Heart left ventricle (tissue), 16 donors: ENCODE data around the gene ZGPAT. TPM values are rescaled to one million over a fixed set of nuclear protein-coding genes. Genes with fewer than 3 reads are reported as not detected.

ENCODE experiments used
- ATAC-seq, 4 donors: fragments of 200-7000 bp; cut with Tn5 transposase; one replicate each; pipeline ENCODE4 v1.9.1; 2020 to 2022; ENCODE audit warnings: moderate library complexity in 4 of 4, mild to moderate bottlenecking in 3 of 4, moderate number of reproducible peaks in 1 of 4
- DNase-seq, 5 donors: peaks; one replicate each; pipeline ENCODE4 v3.0.0-alpha.2; 2020
- H3K27ac ChIP-seq, 12 donors: fragments of 200-600 bp; sonication (generic) in 4 of 12; one replicate each; pipeline versions ENCODE4 v1.5.0 to v1.8.0; 2016 to 2022; ENCODE audit warnings: mild to moderate bottlenecking in 2 of 12
- H3K27me3 ChIP-seq, 9 donors: fragments of 200-600 bp; sonication (generic) in 2 of 9; one replicate each; pipeline versions ENCODE4 v1.5.1 to v1.8.0; 2016 to 2022; ENCODE audit warnings: mild to moderate bottlenecking in 3 of 9
- H3K36me3 ChIP-seq, 9 donors: fragments of 200-600 bp; sonication (generic) in 2 of 9; one replicate each; pipeline versions ENCODE4 v1.5.0 to v1.8.0; 2018 to 2022; ENCODE audit warnings: mild to moderate bottlenecking in 2 of 9
- H3K4me1 ChIP-seq, 12 donors: fragments of 200-600 bp; sonication (generic) in 4 of 12; one replicate each; pipeline versions ENCODE4 v1.5.0 to v1.8.0; 2016 to 2022; ENCODE audit warnings: mild to moderate bottlenecking in 3 of 12
- H3K4me3 ChIP-seq, 12 donors: fragments of 200-600 bp; sonication (generic) in 4 of 12; one replicate each; pipeline versions ENCODE4 v1.5.0 to v1.8.0; 2017 to 2022; ENCODE audit warnings: mild to moderate bottlenecking in 9 of 12, moderate library complexity in 4 of 12
- H3K9me3 ChIP-seq, 12 donors: fragments of 200-600 bp; sonication (generic) in 4 of 12; one replicate each; pipeline versions ENCODE4 v1.5.0 to v1.8.0; 2016 to 2022; ENCODE audit warnings: mild to moderate bottlenecking in 1 of 12
- POLR2A ChIP-seq, 2 donors: fragments of 450-650 bp; IDR thresholded peaks; one replicate each; pipeline ENCODE4 v1.6.1; 2017; ENCODE audit warnings: antibody characterized with exemption in 2 of 2, mild to moderate bottlenecking in 2 of 2, moderate library complexity in 2 of 2
- WGBS, 4 donors: extraction: QIAGEN DNeasy Blood & Tissue Kit in 2 of 4; methylation state at CpG; one replicate each; pipeline versions ENCODE4 v1.1.5 to v1.1.7; 2013 to 2018; 5-methylcytosine and 5-hydroxymethylcytosine counted together
- intact Hi-C, 10 donors: fragments of 100-400 bp; cut with DNase I; formaldehyde crosslinking; loops; one replicate each; pipeline versions ENCODE4 v1.11.1 to v1.14.2; 2022
- polyA plus RNA-seq, 2 donors: library from polyadenylated mRNA; stranded (reverse); fragments of 200-250 nt; gene quantifications; one replicate each; pipeline ENCODE4 v1.2.3, GENCODE V29; 2013
- total RNA-seq, 9 donors: library from RNA; depleted of rRNA in 2 of 9; stranded (reverse); fragments of >200 nt in 2 of 9; fragmentation: NEBNext Ultra II Directional in 3 of 9; extraction: Animal tissue kit (Norgen Biotek cat#: 25700) in 3 of 9; gene quantifications; one replicate each; pipeline versions ENCODE4 v1.1.0 to v1.2.4, GENCODE V29; 2016 to 2023
- TF ChIP-seq, protein P1 (sequence below), 12 donors: fragments of 200-600 bp; sonication (generic) in 4 of 12; IDR thresholded peaks; one replicate each; pipeline versions ENCODE4 v1.5.0 to v1.8.0; 2018 to 2022; ENCODE audit warnings: antibody characterized with exemption in 12 of 12, mild to moderate bottlenecking in 5 of 12
- donor health status: ischemic (EF 13 %, LVEDD 7.1; RV severe dilation, severe dysfunction).
- donor health status: healthy with polysubstance abuse.
- donor health status: DM: no; HTN: yes; CAD: no.
- donor health status: DM: no; HTN: no; CAD: no.
- donor health status: ischemic (EF 25% LVEDD 6.9; RV normal size, moderate dysfunction).
- donor health status: ischemic (EF 25% LVEDD 5.7; RV mildly dilated, moderate dysfunction).
- donor health status: healthy.
- donor health status: DM: yes; HTN: yes; CAD: no.
- donor health status: ischemic (EF 35%, LVEDD 5.7; RV mildly dilated, moderate dysfunction).
- donor health status: nonischemic (EF 11% LVEDD 7.7; RV severe dilation, severe dysfunction).
- donor health status: DM: yes; HTN: yes; CAD: no.
- donor health status: PGD.
- donor health status: ischemic (EF 29% LVEDD 5.4; RV normal size, mild dysfunction).
- donor health status: nonischemic (EF 23%, LVEDD 6.1; RV moderate dilation, normal function).

Gene ZGPAT
- total and polyA plus RNA-seq, 11 donors, result 12.9 to 34.4 (median 20.0) TPM

- Histone ChIP-seq H3K9me3 (no peaks in the 10 kb centered on the region), H3K27ac (peak overlapping the region in 2 of 12 donors; percentile 9 to 49), H3K27me3 (no peaks in the 10 kb centered on the region), H3K4me1 (peaks cover 0 to 37% (median 15%) of the 10 kb centered on the region in 12 donors), H3K4me3 (no peak overlapping the region), H3K36me3 (peaks cover 0 to 52% (median 33%) of the 10 kb centered on the region in 9 donors)
- WGBS, 4 donors, result 48 to 73% (median 59%) methylated on average over 19 to 20 of the region's 20 CpGs
- DNase-seq (peak in 4 of 5 donors; percentile 53 to 58 (median 55)), ATAC-seq (peak; percentile 48 to 83 (median 66))
- TF ChIP-seq, protein P1, sequence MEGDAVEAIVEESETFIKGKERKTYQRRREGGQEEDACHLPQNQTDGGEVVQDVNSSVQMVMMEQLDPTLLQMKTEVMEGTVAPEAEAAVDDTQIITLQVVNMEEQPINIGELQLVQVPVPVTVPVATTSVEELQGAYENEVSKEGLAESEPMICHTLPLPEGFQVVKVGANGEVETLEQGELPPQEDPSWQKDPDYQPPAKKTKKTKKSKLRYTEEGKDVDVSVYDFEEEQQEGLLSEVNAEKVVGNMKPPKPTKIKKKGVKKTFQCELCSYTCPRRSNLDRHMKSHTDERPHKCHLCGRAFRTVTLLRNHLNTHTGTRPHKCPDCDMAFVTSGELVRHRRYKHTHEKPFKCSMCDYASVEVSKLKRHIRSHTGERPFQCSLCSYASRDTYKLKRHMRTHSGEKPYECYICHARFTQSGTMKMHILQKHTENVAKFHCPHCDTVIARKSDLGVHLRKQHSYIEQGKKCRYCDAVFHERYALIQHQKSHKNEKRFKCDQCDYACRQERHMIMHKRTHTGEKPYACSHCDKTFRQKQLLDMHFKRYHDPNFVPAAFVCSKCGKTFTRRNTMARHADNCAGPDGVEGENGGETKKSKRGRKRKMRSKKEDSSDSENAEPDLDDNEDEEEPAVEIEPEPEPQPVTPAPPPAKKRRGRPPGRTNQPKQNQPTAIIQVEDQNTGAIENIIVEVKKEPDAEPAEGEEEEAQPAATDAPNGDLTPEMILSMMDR (IDR thresholded peaks at IDR 0.05), result no peak
- intact Hi-C loops, result loop anchor here in 3 of 10 donors (5.0 to 10.0 kb wide), 2 partner anchors 89 to 202 kb away; partner anchors contain the start of genes SAMD10 (in 2 of the 3) and ABHD16B (in 1 of the 3)
Measured at GRCh38 chr20:63772781-63773518, 65.1 kb downstream of the ZGPAT start.

DNA sequence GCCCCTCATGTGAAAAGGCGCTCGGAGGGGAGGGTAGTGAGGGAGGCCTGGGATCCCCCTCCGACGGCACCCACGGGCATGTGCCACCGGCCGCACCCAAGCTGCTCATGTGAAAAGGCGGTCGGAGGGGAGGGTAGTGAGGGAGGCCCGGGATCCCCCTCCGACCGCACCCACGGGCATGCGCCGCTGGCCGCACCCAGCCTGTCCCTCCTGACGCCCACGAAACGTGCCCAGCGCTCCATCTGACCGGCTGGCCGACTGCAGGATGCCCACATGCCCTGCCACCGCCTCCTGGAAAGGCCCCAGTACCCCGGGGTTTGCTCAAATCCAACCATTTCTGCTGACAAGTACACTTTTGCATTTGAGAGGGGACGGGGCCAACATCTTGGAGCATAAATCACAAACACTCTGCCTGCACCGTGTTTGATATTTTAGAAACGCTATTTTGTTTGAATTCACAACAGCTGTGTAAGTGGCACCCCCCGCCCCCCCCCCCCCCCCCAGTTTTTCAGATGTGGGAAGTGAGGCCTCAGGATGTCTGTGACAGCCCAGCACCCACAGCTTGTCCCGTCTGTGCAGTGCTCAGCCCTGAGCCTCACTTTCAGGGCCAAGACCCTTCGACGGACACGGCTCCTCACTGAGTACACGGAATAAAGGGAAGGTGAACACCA, 65.9 kb downstream of the ZGPAT start:
- intact Hi-C loops, result loop anchor here in 3 of 10 donors (5.0 to 10.0 kb wide), 2 partner anchors 89 to 201 kb away; partner anchors contain the start of genes SAMD10 (in 2 of the 3) and ABHD16B (in 1 of the 3)
- H3K27me3 ChIP-seq, result no peaks in the 10 kb centered on the region
- no peaks in the 10 kb centered on the region for H3K9me3 ChIP-seq
- H3K4me3 ChIP-seq, result no peak overlapping the region
- peaks cover 0 to 52% (median 26%) of the 10 kb centered on the region in 9 donors for H3K36me3 ChIP-seq
- TF ChIP-seq, protein P1 (IDR thresholded peaks at IDR 0.05), result no peak
- no peak for TF ChIP-seq POLR2A (IDR thresholded peaks at IDR 0.05)
- peaks cover 0 to 38% (median 15%) of the 10 kb centered on the region in 12 donors for H3K4me1 ChIP-seq
- no peak for ATAC-seq
- H3K27ac ChIP-seq, result peak overlapping the region in 1 of 12 donors; percentile 9
- 86 to 94% (median 88%) methylated on average over 17 to 33 of the region's 33 CpGs for WGBS, 4 donors
- peak in 2 of 5 donors; percentile 21 to 41 for DNase-seq

- peaks cover 0 to 38% (median 15%) of the 10 kb centered on the region in 12 donors for H3K4me1 ChIP-seq
- H3K27ac ChIP-seq, result no peak overlapping the region
- intact Hi-C loops, result loop anchor here in 3 of 10 donors (5.0 to 10.0 kb wide), 2 partner anchors 88 to 200 kb away; partner anchors contain the start of genes SAMD10 (in 2 of the 3) and ABHD16B (in 1 of the 3)
- WGBS, 4 donors, result 76 to 88% (median 79%) methylated on average over 15 of the region's 15 CpGs
- ATAC-seq (no peak), DNase-seq (peak in 2 of 5 donors; percentile 14 to 63)
- no peaks in the 10 kb centered on the region for H3K27me3 ChIP-seq
- no peaks in the 10 kb centered on the region for H3K9me3 ChIP-seq
- no peak for TF ChIP-seq POLR2A (IDR thresholded peaks at IDR 0.05)
- TF ChIP-seq, protein P1 (IDR thresholded peaks at IDR 0.05), result no peak
- peaks cover 0 to 46% (median 20%) of the 10 kb centered on the region in 9 donors for H3K36me3 ChIP-seq
- no peak overlapping the region for H3K4me3 ChIP-seq
Measured at GRCh38 chr20:63774306-63774705, 66.5 kb downstream of the ZGPAT start.
